HepG2 (cell line): ENCODE results near the gene FLACC1. TPM values are rescaled to one million over a fixed set of nuclear protein-coding genes. Genes with fewer than 3 reads are reported as not detected.

Experiments used
- ATAC-seq: fragments of 200-7000 bp; cut with Tn5 transposase; 3 replicates; pipeline ENCODE4 v1.9.1; 2020; ENCODE audit warnings: mild to moderate bottlenecking, moderate library complexity
- BruUV-seq: library from RNA; stranded (reverse); fragments of 400-500 nt; replicated peaks from 2 replicates; lab custom pipeline; 2021; lab: Mats Ljungman, UMichigan
- CTCF ChIA-PET: fragments of 300-600 bp; formaldehyde crosslinking; extraction: SDS; loops from one replicate; lab custom pipeline; 2021; ENCODE audit warnings: low total read pairs, inconsistent platforms, low intra/inter-chr PET ratio; lab: Yijun Ruan, JAX
- POLR2A ChIA-PET: fragments of 350-600 bp; sonication (Branson Sonifier 250); formaldehyde crosslinking; loops from one replicate; lab custom pipeline; 2020; ENCODE audit warnings: antibody characterized with exemption, inconsistent platforms; lab: Yijun Ruan, JAX
- DNase-seq: peaks from one replicate; pipeline ENCODE4 v3.0.0-alpha.2; 2015; ENCODE audit warnings: low spot score
- FAIRE-seq: peaks from 3 replicates; lab custom pipeline; 2011; peaks lifted over from hg19 to GRCh38; lab: Jason Lieb, UNC
- H2AFZ ChIP-seq: one replicate; pipeline ENCODE4 v1.6.1; 2011; ENCODE audit warnings: low read length, inconsistent platforms
- H3K27ac ChIP-seq: fragments of 300-600 bp; 3 replicates; pipeline ENCODE4 v1.8.0; 2011; ENCODE audit warnings: mixed run types, mild to moderate bottlenecking, mixed read lengths, low read length, inconsistent platforms; ENCODE audit not compliant: insufficient read depth; ENCODE audit errors: extremely low read length
- H3K27me3 ChIP-seq, 2 experiments: fragments of 200-600 bp in 1 of 2; 2 replicates in 1 of 2; 3 replicates in 1 of 2; pipeline versions ENCODE4 v1.6.0 to v1.8.0; 2011; ENCODE audit warnings: low read length in 2 of 2, mild to moderate bottlenecking in 2 of 2, moderate library complexity in 2 of 2, inconsistent platforms in 1 of 2; ENCODE audit not compliant: insufficient read depth in 2 of 2, control insufficient read depth in 1 of 2
- H3K36me3 ChIP-seq, 2 experiments: fragments of 200-600 bp in 1 of 2; replicated peaks in 1 of 2; 2 replicates in 1 of 2; 3 replicates in 1 of 2; pipeline versions ENCODE4 v1.5.1 to v1.8.0; 2011; ENCODE audit warnings: low read length in 2 of 2, inconsistent platforms in 1 of 2; ENCODE audit not compliant: insufficient read depth in 2 of 2, control insufficient read depth in 1 of 2
- H3K4me1 ChIP-seq: 2 replicates; pipeline ENCODE4 v1.5.1; 2012; ENCODE audit warnings: low read length, inconsistent platforms; ENCODE audit not compliant: insufficient read depth
- H3K4me2 ChIP-seq: 2 replicates; pipeline ENCODE4 v1.6.0; 2011; ENCODE audit warnings: low read depth, low read length, inconsistent platforms
- H3K4me3 ChIP-seq, 3 experiments: fragments of 200-600 bp in 1 of 3; sonication (generic), shearing (Covaris generic) in 1 of 3; replicated peaks in 1 of 3; 2 replicates each; pipeline ENCODE4 v1.5.1; 2011 to 2016; ENCODE audit warnings: low read length in 3 of 3, inconsistent platforms in 2 of 3, low read depth in 2 of 3, mild to moderate bottlenecking in 2 of 3, control low read depth in 1 of 3, mixed read lengths in 1 of 3; ENCODE audit not compliant: insufficient read depth in 1 of 3
- H3K79me2 ChIP-seq: one replicate; pipeline ENCODE4 v1.6.1; 2011; ENCODE audit warnings: low read length, inconsistent platforms; ENCODE audit not compliant: insufficient read depth
- H3K9ac ChIP-seq: 2 replicates; pipeline ENCODE4 v1.6.0; 2011; ENCODE audit warnings: mild to moderate bottlenecking, low read depth, low read length, inconsistent platforms; ENCODE audit not compliant: insufficient read depth
- H3K9me3 ChIP-seq: 2 replicates; pipeline ENCODE4 v1.5.1; 2012; ENCODE audit warnings: mild to moderate bottlenecking, low read length
- H4K20me1 ChIP-seq: 2 replicates; pipeline ENCODE4 v1.6.0; 2011; ENCODE audit warnings: inconsistent platforms, mild to moderate bottlenecking, low read length, moderate library complexity; ENCODE audit not compliant: insufficient read depth
- MIER3 ChIP-seq: IDR thresholded peaks from 2 replicates; pipeline ENCODE4 v1.6.1; 2016; ENCODE audit warnings: missing compliant biosample characterization, borderline replicate concordance
- NR0B2 ChIP-seq: sonication (generic); formaldehyde crosslinking; IDR thresholded peaks from 2 replicates; pipeline ENCODE4 v1.4.0; 2020; ENCODE audit warnings: mild to moderate bottlenecking, missing genetic modification reagents
- PHF21A ChIP-seq: sonication (generic); formaldehyde crosslinking; IDR thresholded peaks from 2 replicates; pipeline ENCODE4 v1.5.0; 2020; ENCODE audit warnings: mild to moderate bottlenecking, missing genetic modification reagents
- TAF15 ChIP-seq: fragments of 200-400 bp; formaldehyde crosslinking; IDR thresholded peaks from one replicate; pipeline ENCODE4 v1.6.1; 2018; ENCODE audit warnings: mild to moderate bottlenecking, low read depth, low read length; ENCODE audit not compliant: poor library complexity, severe bottlenecking
- ZNF891 ChIP-seq: sonication (generic); formaldehyde crosslinking; IDR thresholded peaks from 2 replicates; pipeline ENCODE4 v1.5.0; 2020; ENCODE audit warnings: mild to moderate bottlenecking, missing genetic modification reagents
- WGBS: methylation state at CpG from one replicate; pipeline ENCODE4 v1.1.6; 2017; ENCODE audit warnings: low lambda C conversion rate; 5-methylcytosine and 5-hydroxymethylcytosine counted together
- in situ Hi-C: cut with HindIII; loops from 2 replicates; pipeline ENCODE4 v1.10.0; 2017; ENCODE audit warnings: low pct_unique_long_range_greater_than_20kb; ENCODE audit not compliant: extremely low pct_ligation_motif_present
- intact Hi-C: fragments of 100-400 bp; cut with micrococcal nuclease; formaldehyde crosslinking; loops from one replicate; pipeline ENCODE4 v1.10.0; 2022; ENCODE audit not compliant: unreplicated experiment
- polyA plus RNA-seq, 8 experiments: library from polyadenylated mRNA; depleted of rRNA in 3 of 8; stranded (reverse) in 7 of 8; unstranded in 1 of 8; fragments of >200 nt; fragmentation: Illumina TruSeq in 4 of 8; extraction: Trizol in 4 of 8; gene quantifications; 2 replicates each; pipeline versions ENCODE4 v1.2.1 to v1.2.3, GENCODE V29; 2011 to 2016; ENCODE audit warnings: low read depth in 4 of 8, missing spikeins in 1 of 8, mixed read lengths in 1 of 8; ENCODE audit not compliant: insufficient read depth in 1 of 8
- total RNA-seq, 5 experiments: library from RNA; depleted of rRNA; stranded (reverse); fragments of >200 nt; fragmentation: Illumina TruSeq; extraction: Trizol; gene quantifications; 2 replicates each; pipeline ENCODE4 v1.2.3, GENCODE V29; 2016; ENCODE audit warnings: low read depth in 1 of 5

The FLACC1 gene
- total and polyA plus RNA-seq, 2 of the 13 experiments (the other 11 are each of a cell fraction or from before 2014, with no cell fraction given), result 0.35 to 0.59 TPM

GRCh38 chr2:201353116-201353515, 4.0 kb downstream of the FLACC1 start:
- ATAC-seq (no peak), DNase-seq (no peak), FAIRE-seq (no peak)
- POLR2A ChIA-PET, result no interaction called here
- Histone ChIP-seq H3K36me3 (no peaks in the 10 kb centered on the region), H3K9me3 (no peaks in the 10 kb centered on the region), H3K4me2 (no peak overlapping the region), H2AFZ (no peak overlapping the region), H3K9ac (no peak overlapping the region), H3K27ac (no peak overlapping the region), H3K4me1 (peaks cover 23% of the 10 kb centered on the region), H3K79me2 (no peaks in the 10 kb centered on the region), H4K20me1 (no peaks in the 10 kb centered on the region), H3K4me3 (no peak overlapping the region), H3K27me3 (no peaks in the 10 kb centered on the region; a peak in 1 of 5 replicates)
- intact Hi-C loops, result no loop called here
- no peak for TF ChIP-seq MIER3
- 81% methylated on average over 1 of the region's 1 CpG for whole genome bisulfite sequencing
- no TSS peak for BruUV-seq
- in situ Hi-C loops, result no loop called here
- CTCF ChIA-PET, result no interaction called here

DNA sequence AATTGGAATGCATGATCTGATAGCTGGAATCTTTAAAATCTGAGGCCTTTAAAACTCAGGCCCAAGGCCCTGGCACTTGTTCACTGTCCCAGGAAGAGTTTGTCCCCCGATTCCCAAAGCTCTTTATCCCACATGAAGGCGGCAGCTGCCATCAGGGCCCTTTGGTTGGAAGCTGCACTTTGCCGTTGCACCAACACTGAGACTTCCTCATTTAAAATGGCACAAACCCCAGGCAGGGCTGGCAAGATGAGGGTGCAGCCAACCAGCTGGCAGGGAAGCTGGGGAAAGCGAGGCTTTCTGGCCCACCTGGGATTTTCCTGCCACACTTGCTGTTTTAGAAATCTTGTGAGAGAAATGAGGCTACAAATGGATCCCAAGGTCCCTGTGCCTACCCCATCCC, 6.3 kb downstream of the FLACC1 start:
- in situ Hi-C loops, result no loop called here
- Histone ChIP-seq H3K27ac (no peak overlapping the region), H3K79me2 (no peaks in the 10 kb centered on the region)
- no peak for FAIRE-seq
- TF ChIP-seq TAF15 (no peak), ZNF891 (CRISPR knock-in tag) (no peak), PHF21A (CRISPR knock-in tag) (no peak), NR0B2 (CRISPR knock-in tag) (no peak)
- TF ChIP-seq, all 625 proteins: peak for 0
- H2AFZ ChIP-seq, result no peak overlapping the region
- no peak overlapping the region for H3K4me2 ChIP-seq
- ChIA-PET CTCF (no interaction called here), POLR2A (no interaction called here)
- 62% methylated on average over 4 of the region's 4 CpGs for WGBS
- no peaks in the 10 kb centered on the region for H3K9me3 ChIP-seq
- H3K4me3 ChIP-seq, result no peak overlapping the region
- peaks cover 16% of the 10 kb centered on the region for H3K4me1 ChIP-seq
- no peak overlapping the region for H3K9ac ChIP-seq
- no peaks in the 10 kb centered on the region for H3K36me3 ChIP-seq
- intact Hi-C loops, result no loop called here
- no peak for ATAC-seq
- BruUV-seq, result no TSS peak
- no peak for DNase-seq
- H3K27me3 ChIP-seq, result no peaks in the 10 kb centered on the region; a peak in 1 of 5 replicates
- no peaks in the 10 kb centered on the region for H4K20me1 ChIP-seq
